Measurements from ENCODE around the gene MSANTD3. TPM values are rescaled to one million over a fixed set of nuclear protein-coding genes. Genes with fewer than 3 reads are reported as not detected.

The MSANTD3 gene
- total RNA-seq, 2 experiments from 2014 or later = 13.4 to 16.3 TPM

DNA sequence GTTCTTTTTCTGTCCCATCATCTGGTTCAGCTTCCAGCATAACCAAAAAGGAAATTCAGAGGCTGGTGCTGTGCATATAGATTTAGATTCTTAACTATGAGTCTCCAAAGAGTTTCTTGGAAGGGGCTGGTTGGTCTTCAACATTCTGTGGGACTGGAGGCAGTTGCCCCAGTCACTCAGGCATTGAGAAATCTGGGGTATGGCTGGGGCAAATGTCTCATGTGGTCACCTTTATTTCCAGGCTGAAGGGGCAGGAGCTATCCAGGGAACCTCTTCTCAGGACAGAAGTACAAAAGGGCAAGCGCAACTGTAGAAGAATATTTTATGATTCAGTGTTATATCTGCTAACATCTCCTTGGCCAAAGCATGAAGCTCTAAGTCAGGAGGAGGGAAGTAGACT is 30.6 kb downstream of the MSANTD3 start:
- POLR2A ChIA-PET = no interaction called here

DNA sequence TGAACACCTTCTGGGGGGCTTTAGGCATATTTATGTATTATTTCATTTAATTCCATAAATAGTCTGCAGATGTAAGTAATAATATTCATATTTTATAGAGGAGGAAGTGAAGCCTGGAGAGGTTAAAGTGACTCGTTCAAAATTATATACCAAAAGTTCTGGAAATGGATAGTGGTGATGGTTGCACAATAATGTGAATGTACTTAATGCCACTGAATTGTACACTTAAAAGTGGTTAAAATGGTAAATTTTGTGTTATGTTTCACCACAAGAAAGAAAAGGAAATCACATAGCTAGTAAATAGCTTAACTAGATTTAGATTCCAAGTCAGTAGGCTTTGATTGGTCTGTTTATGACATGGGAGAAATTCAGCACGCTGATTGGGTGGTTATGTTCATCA is 33.0 kb downstream of the MSANTD3 start:
- Mint-ChIP-seq H3K4me1 (no peaks in the 10 kb centered on the region), H3K4me3 (no peak overlapping the region), H3K9me3 (no peaks in the 10 kb centered on the region), H3K27me3 (peaks cover 14% of the 10 kb centered on the region), H3K36me3 (ENCODE audit: low read depth) (no peaks in the 10 kb centered on the region), H3K27ac (no peak overlapping the region)
- DNase-seq = no peak
- POLR2A ChIA-PET = interaction anchor here (0.7 kb wide), 1 partner anchor 122 kb away, joined by 3 read pairs; no protein-coding TSS in a partner anchor
- CTCF ChIA-PET = no interaction called here

More for the DNA sequence above, 30.6 kb downstream of the MSANTD3 start:
- no peak for DNase-seq
- Mint-ChIP-seq H3K4me1 (no peaks in the 10 kb centered on the region), H3K27me3 (peaks cover 7% of the 10 kb centered on the region), H3K4me3 (no peak overlapping the region), H3K9me3 (no peaks in the 10 kb centered on the region), H3K36me3 (ENCODE audit: low read depth) (peaks cover 2% of the 10 kb centered on the region), H3K27ac (no peak overlapping the region)
- CTCF ChIA-PET = no interaction called here

DNA sequence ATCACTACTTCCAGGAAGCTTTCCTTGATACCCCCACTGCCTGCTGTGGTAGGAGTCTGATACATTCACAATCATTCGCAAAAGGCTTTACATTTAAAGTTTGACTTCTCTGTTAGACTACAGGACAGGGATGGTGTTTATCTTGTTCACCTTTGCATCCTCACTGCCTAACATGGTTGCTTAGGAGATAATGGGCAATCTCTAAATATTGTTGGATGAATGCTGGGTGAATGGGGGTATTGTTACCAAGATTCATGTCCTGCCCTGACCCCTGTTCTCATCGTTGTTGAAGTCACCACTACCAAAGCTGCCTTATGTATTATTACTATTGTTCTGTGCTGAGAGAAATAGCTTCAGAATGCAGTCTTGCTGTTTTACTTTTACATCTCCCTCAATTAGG is 38.3 kb downstream of the MSANTD3 start:
- Mint-ChIP-seq H3K27ac (no peak overlapping the region), H3K4me1 (no peaks in the 10 kb centered on the region), H3K27me3 (peaks cover 16% of the 10 kb centered on the region), H3K36me3 (ENCODE audit: low read depth) (no peaks in the 10 kb centered on the region), H3K9me3 (no peaks in the 10 kb centered on the region), H3K4me3 (no peak overlapping the region)
- CTCF ChIA-PET = no interaction called here
- DNase-seq = no peak
- POLR2A ChIA-PET = interaction anchor here (0.5 kb wide), 1 partner anchor 35 kb away, joined by 7 read pairs; no protein-coding TSS in a partner anchor

DNA sequence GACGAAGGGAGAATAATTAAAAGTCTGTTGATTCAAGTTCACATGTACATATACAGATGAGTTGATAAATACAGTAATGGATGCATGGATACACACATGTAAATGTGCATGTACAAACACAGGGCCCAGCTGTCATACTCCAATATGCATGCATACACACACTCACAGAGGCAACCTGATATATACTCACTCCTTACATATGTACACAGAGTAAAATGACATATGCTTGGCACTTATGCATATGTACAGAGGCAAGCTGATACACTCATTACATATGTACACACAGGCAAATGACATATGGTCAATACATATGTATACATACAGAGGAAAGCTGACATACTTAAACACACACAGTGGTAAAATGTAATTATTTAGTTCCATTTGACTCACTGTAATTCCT is 38.8 kb downstream of the MSANTD3 start:
- Mint-ChIP-seq H3K9me3 (no peaks in the 10 kb centered on the region), H3K36me3 (ENCODE audit: low read depth) (no peaks in the 10 kb centered on the region), H3K4me1 (no peaks in the 10 kb centered on the region), H3K27ac (no peak overlapping the region), H3K27me3 (peaks cover 19% of the 10 kb centered on the region), H3K4me3 (no peak overlapping the region)
- ChIA-PET CTCF (no interaction called here), POLR2A (interaction anchor here (0.5 kb wide), 1 partner anchor 36 kb away, joined by 7 read pairs; no protein-coding TSS in a partner anchor)
- no peak for DNase-seq

GRCh38 chr9:100466171-100466828 is 39.4 kb downstream of the MSANTD3 start:
- DNase-seq = no peak
- H3K27me3 Mint-ChIP-seq = peaks cover 20% of the 10 kb centered on the region
- no peak overlapping the region for H3K4me3 Mint-ChIP-seq
- ChIA-PET CTCF (interaction anchor here (0.7 kb wide), 1 partner anchor 214 kb away, joined by 4 read pairs; no protein-coding TSS in a partner anchor), POLR2A (no interaction called here)
- no peaks in the 10 kb centered on the region for H3K36me3 Mint-ChIP-seq (ENCODE audit: low read depth)
- no peak overlapping the region for H3K27ac Mint-ChIP-seq
- no peaks in the 10 kb centered on the region for H3K4me1 Mint-ChIP-seq
- H3K9me3 Mint-ChIP-seq = no peaks in the 10 kb centered on the region

DNA sequence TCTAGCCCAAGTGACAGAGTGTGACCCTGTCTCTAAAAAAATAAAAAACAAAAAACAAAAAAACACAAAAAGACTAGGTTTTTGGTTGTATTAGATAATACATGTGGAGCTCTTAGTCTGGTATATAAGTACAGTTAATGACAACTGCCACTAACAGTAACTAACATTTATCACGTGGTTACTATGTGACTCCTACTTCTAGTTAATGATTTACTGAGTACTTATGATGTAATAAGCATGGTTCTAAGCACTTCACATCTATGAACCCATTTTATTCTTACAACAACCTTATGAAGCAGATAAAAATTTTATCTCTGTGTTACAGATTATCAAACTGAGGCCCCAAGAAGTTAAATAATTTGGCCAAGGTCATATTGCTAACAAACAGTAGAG is 39.9 kb downstream of the MSANTD3 start:
- no peak overlapping the region for H3K4me3 Mint-ChIP-seq

GRCh38 chr9:100468041-100468440 is 41.1 kb downstream of the MSANTD3 start:
- CTCF ChIA-PET = no interaction called here
- H3K27ac Mint-ChIP-seq = no peak overlapping the region
- H3K36me3 Mint-ChIP-seq (ENCODE audit: low read depth) = no peaks in the 10 kb centered on the region
- H3K4me1 Mint-ChIP-seq = no peaks in the 10 kb centered on the region
- POLR2A ChIA-PET = no interaction called here
- H3K9me3 Mint-ChIP-seq = no peaks in the 10 kb centered on the region
- DNase-seq = no peak
- H3K27me3 Mint-ChIP-seq = peaks cover 34% of the 10 kb centered on the region
- no peak overlapping the region for H3K4me3 Mint-ChIP-seq

More for the DNA sequence above, 39.9 kb downstream of the MSANTD3 start:
- no peak for DNase-seq
- ChIA-PET POLR2A (no interaction called here), CTCF (interaction anchor here (0.7 kb wide), 1 partner anchor 213 kb away, joined by 4 read pairs; no protein-coding TSS in a partner anchor)
- Mint-ChIP-seq H3K27me3 (peaks cover 24% of the 10 kb centered on the region), H3K9me3 (no peaks in the 10 kb centered on the region), H3K27ac (no peak overlapping the region), H3K36me3 (ENCODE audit: low read depth) (no peaks in the 10 kb centered on the region), H3K4me1 (no peaks in the 10 kb centered on the region)

GRCh38 chr9:100472268-100472667 is 45.3 kb downstream of the MSANTD3 start:
- peaks cover 5% of the 10 kb centered on the region for H3K4me1 Mint-ChIP-seq
- peak overlapping the region; percentile 51 for H3K4me3 Mint-ChIP-seq
- no peaks in the 10 kb centered on the region for H3K36me3 Mint-ChIP-seq (ENCODE audit: low read depth)
- no peak for DNase-seq
- H3K27ac Mint-ChIP-seq = no peak overlapping the region
- peaks cover 48% of the 10 kb centered on the region for H3K27me3 Mint-ChIP-seq
- POLR2A ChIA-PET = no interaction called here
- CTCF ChIA-PET = no interaction called here
- H3K9me3 Mint-ChIP-seq = no peaks in the 10 kb centered on the region

DNA sequence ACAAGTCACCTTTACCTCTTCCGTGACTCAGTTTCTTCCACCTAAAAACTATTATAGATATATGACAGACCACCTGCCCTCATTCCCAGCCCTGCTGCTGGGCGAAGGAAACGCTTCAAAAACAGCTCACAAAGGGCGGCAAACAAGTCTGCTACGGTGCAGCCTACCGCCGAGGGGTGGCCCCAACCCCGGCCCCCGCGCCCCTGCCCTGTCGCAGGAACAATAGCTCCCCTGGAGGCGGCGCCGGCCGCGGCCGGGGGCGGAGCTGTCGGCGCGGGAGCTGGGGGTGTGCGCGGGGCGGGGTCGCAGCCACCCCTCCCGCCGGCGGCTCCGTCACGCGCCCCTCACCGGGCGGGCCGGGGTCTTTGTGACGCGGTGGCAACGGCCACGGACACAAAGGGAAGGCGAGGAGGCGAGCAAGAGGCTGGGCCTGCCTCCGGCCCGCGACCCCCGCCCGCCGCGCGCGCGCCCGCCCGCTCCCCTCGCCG is 45.9 kb downstream of the MSANTD3 start, which contains the start of gene TMEFF1:
Gene TMEFF1, plus strand, starts transcription at position 362 of the 488 bp plus-strand sequence. CDS start 396 bp downstream, outside the sequence.
- H3K9me3 Mint-ChIP-seq = no peaks in the 10 kb centered on the region
- DNase-seq = peak; percentile 39
- peak within 1 kb of the TSS; percentile 59 for H3K4me3 Mint-ChIP-seq
- CTCF ChIA-PET = no interaction called here
- POLR2A ChIA-PET = no interaction called here
- no peak within 1 kb of the TSS for H3K27ac Mint-ChIP-seq
- H3K4me1 Mint-ChIP-seq = peaks cover 5% of the 10 kb centered on the region
- H3K27me3 Mint-ChIP-seq = peaks cover 48% of the 10 kb centered on the region
- H3K36me3 Mint-ChIP-seq (ENCODE audit: low read depth) = no peaks in the 10 kb centered on the region

- Mint-ChIP-seq H3K9me3 (no peaks in the 10 kb centered on the region), H3K27me3 (peaks cover 48% of the 10 kb centered on the region), H3K4me1 (peaks cover 5% of the 10 kb centered on the region), H3K27ac (no peak overlapping the region), H3K4me3 (peak overlapping the region; percentile 59), H3K36me3 (ENCODE audit: low read depth) (no peaks in the 10 kb centered on the region)
- POLR2A ChIA-PET = no interaction called here
- CTCF ChIA-PET = no interaction called here
- DNase-seq = peak; percentile 14
Measured at GRCh38 chr9:100473276-100474081, 46.5 kb downstream of the MSANTD3 start.

DNA sequence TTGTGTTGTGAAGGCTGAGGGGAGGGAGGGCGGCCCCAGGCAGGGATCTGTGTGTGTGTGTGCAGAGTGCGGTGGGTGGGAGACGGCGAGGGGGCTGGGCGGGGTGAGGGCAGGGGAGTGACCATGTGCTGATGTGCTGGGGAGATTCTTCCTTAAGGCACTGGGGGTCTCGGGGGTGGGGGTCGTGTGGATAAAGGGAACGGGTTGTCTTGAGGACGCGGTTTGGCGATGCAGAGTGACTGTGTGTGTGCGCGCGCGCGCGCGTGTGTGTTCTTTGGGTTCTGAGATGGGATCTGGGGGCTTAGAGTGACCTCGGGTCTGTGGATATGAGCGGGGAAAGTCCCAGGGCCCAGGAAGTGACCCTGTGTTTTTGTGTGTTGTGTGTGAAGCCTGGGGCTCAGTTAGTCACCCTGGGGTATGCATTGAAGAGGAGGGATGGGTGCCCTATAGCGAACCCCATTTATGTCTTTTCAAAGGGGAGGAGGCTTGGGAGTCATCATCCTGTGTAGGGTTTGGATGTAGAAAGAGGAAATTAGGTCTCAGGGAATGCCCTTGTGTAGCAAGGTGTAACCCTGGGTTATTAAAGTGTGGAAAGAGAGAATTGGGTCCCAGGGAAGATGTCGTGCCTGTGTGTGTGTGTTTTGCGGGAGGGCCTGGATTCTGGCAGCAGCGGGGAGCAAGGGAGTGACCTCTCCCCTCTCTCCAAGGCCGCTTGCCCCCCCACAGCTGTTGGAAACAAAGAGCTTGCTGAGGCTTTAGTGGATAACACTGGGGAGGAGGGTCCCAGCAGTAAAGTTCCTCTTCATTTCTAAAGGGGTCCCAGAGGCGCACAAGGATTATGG is 47.4 kb downstream of the MSANTD3 start:
- no peak for DNase-seq
- peaks cover 5% of the 10 kb centered on the region for H3K4me1 Mint-ChIP-seq
- H3K9me3 Mint-ChIP-seq = no peaks in the 10 kb centered on the region
- H3K36me3 Mint-ChIP-seq (ENCODE audit: low read depth) = no peaks in the 10 kb centered on the region
- no peak overlapping the region for H3K27ac Mint-ChIP-seq
- peak overlapping the region; percentile 59 for H3K4me3 Mint-ChIP-seq
- ChIA-PET POLR2A (no interaction called here), CTCF (no interaction called here)
- H3K27me3 Mint-ChIP-seq = peaks cover 47% of the 10 kb centered on the region

- no peak for DNase-seq
- no peak overlapping the region for H3K4me3 Mint-ChIP-seq
- H3K36me3 Mint-ChIP-seq (ENCODE audit: low read depth) = no peaks in the 10 kb centered on the region
- no peaks in the 10 kb centered on the region for H3K9me3 Mint-ChIP-seq
- ChIA-PET POLR2A (no interaction called here), CTCF (interaction anchor here (1.1 kb wide), 1 partner anchor 1286 kb away, joined by 3 read pairs; no protein-coding TSS in a partner anchor)
- peaks cover 5% of the 10 kb centered on the region for H3K4me1 Mint-ChIP-seq
- H3K27me3 Mint-ChIP-seq = peaks cover 42% of the 10 kb centered on the region
- H3K27ac Mint-ChIP-seq = no peak overlapping the region
Measured at GRCh38 chr9:100474924-100475276, 48.0 kb downstream of the MSANTD3 start.

Measured in activated CD4-positive, alpha-beta T cell treated with anti-CD3 and anti-CD28 coated beads, Interleukin-2, amount 10 ng/mL, durations not matched to agents 7 days and 5 days (primary cell).